ENCODE results near the gene OGDH. TPM values are rescaled to one million over a fixed set of nuclear protein-coding genes. Genes with fewer than 3 reads are reported as not detected.
A peak's percentile ranks its signal among the peaks of the same experiment; 100 is the strongest.

The OGDH gene
- total and polyA plus RNA-seq, 10 of the 15 experiments (the other 5 are each of a cell fraction or from before 2014, with no cell fraction given), result 4.1 to 103 (median 48.4) TPM

GRCh38 chr7:44637788-44638594 lies 31.6 kb downstream of the OGDH start (continued):
- TF ChIP-seq ASH2L (IDR thresholded peaks at IDR 0.05; ENCODE audit: borderline replicate concordance, low read depth) (no peak), ZNF217 (IDR thresholded peaks at IDR 0.05) (peak; percentile 68; the same call in 1 of the 2 replicates), KAT2A (conservative IDR thresholded peaks at IDR 0.05; ENCODE audit: control insufficient read depth, low read depth, low read length) (no peak), IKZF2 (IDR thresholded peaks at IDR 0.05) (peak; percentile 93 to 94), CBX5 (IDR thresholded peaks at IDR 0.05; ENCODE audit: low read depth) (0 out of 2 replicates have a peak, but pooled peaks have one; percentile 58), SREBF2 (IDR thresholded peaks at IDR 0.05; ENCODE audit: low read length) (no peak), ZNF592 (IDR thresholded peaks at IDR 0.05) (peak; percentile 91; the same call in 1 of the 2 replicates), NBN (IDR thresholded peaks at IDR 0.05) (peak; percentile 93), MEF2B (IDR thresholded peaks at IDR 0.05; ENCODE audit: partially characterized antibody, poor library complexity, severe bottlenecking) (peak; percentile 98), ZBED1 (IDR thresholded peaks at IDR 0.05; ENCODE audit: borderline replicate concordance) (peak; percentile 95), PBX3 (IDR thresholded peaks at IDR 0.05; ENCODE audit: insufficient replicate concordance, low read depth, low read length) (no peak), USF1 (IDR thresholded peaks at IDR 0.05; ENCODE audit: borderline replicate concordance, extremely low read length, insufficient read depth, low read depth, low read length) (no peak), WRNIP1 (IDR thresholded peaks at IDR 0.05; ENCODE audit: borderline replicate concordance, low read depth, low read length) (no peak; the same call in 1 of the 2 replicates), ATF7 (IDR thresholded peaks at IDR 0.05; ENCODE audit: low read depth) (peak; percentile 97), TCF3 (IDR thresholded peaks at IDR 0.05; ENCODE audit: borderline replicate concordance, insufficient read depth, low read depth, low read length) (0 out of 2 replicates have a peak, but pooled peaks have one; percentile 23), SPI1 (IDR thresholded peaks at IDR 0.05; ENCODE audit: borderline replicate concordance, insufficient read depth, low read depth, low read length) (peak; percentile 86)
- TF ChIP-seq, protein P1, sequence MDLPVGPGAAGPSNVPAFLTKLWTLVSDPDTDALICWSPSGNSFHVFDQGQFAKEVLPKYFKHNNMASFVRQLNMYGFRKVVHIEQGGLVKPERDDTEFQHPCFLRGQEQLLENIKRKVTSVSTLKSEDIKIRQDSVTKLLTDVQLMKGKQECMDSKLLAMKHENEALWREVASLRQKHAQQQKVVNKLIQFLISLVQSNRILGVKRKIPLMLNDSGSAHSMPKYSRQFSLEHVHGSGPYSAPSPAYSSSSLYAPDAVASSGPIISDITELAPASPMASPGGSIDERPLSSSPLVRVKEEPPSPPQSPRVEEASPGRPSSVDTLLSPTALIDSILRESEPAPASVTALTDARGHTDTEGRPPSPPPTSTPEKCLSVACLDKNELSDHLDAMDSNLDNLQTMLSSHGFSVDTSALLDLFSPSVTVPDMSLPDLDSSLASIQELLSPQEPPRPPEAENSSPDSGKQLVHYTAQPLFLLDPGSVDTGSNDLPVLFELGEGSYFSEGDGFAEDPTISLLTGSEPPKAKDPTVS (IDR thresholded peaks at IDR 0.05; ENCODE audit: low read depth, low read length), result no peak
